IMR-90 (cell line): ENCODE measurements around the gene TREML2. TPM values are rescaled to one million over a fixed set of nuclear protein-coding genes. Genes with fewer than 3 reads are reported as not detected.

ENCODE experiments used
- ATAC-seq: fragments of 200-7000 bp; cut with Tn5 transposase; 2 replicates; pipeline ENCODE4 v1.9.1; 2020; ENCODE audit warnings: low read depth, mild to moderate bottlenecking, moderate library complexity
- BruUV-seq: library from RNA; stranded (reverse); fragments of 400-500 nt; replicated peaks from 2 replicates; lab custom pipeline; 2021; lab: Mats Ljungman, UMichigan
- CTCF ChIA-PET: fragments of 300-600 bp; formaldehyde crosslinking; extraction: SDS; loops from one replicate; lab custom pipeline; 2021; ENCODE audit warnings: antibody characterized with exemption; lab: Yijun Ruan, JAX
- POLR2A ChIA-PET: fragments of 300-600 bp; sonication (Branson Sonifier 250); formaldehyde crosslinking; loops from one replicate; lab custom pipeline; 2022; ENCODE audit warnings: antibody characterized with exemption; ENCODE audit not compliant: unreplicated experiment; lab: Charles Lee
- DNase-seq: peaks from one replicate; pipeline ENCODE4 v3.0.0; 2013
- H2AFZ ChIP-seq: replicated peaks from 2 replicates; pipeline ENCODE3; 2013; ENCODE audit warnings: low read length, mild to moderate bottlenecking; ENCODE audit not compliant: poor library complexity
- H2AK5ac ChIP-seq: 2 replicates; pipeline ENCODE4 v1.6.1; 2013; ENCODE audit warnings: low read depth, low read length, inconsistent platforms
- H2AK9ac ChIP-seq: replicated peaks from 2 replicates; pipeline ENCODE3; 2013; ENCODE audit warnings: mild to moderate bottlenecking, low read depth, low read length, moderate library complexity; ENCODE audit not compliant: poor library complexity
- H2BK120ac ChIP-seq: 2 replicates; pipeline ENCODE4 v1.6.1; 2013; ENCODE audit warnings: low read depth, low read length, inconsistent platforms
- H2BK15ac ChIP-seq: 3 replicates; pipeline ENCODE4 v1.6.1; 2013; ENCODE audit warnings: low read depth, low read length, inconsistent platforms
- H2BK20ac ChIP-seq: 2 replicates; pipeline ENCODE4 v1.6.1; 2013; ENCODE audit warnings: low read depth, mild to moderate bottlenecking, inconsistent platforms, low read length, moderate library complexity
- H2BK5ac ChIP-seq: 2 replicates; pipeline ENCODE4 v1.6.1; 2013; ENCODE audit warnings: mild to moderate bottlenecking, low read depth, low read length, inconsistent platforms; ENCODE audit not compliant: poor library complexity, severe bottlenecking
- H3K14ac ChIP-seq: replicated peaks from 2 replicates; pipeline ENCODE4 v1.6.1; 2013; ENCODE audit warnings: low read depth, low read length, inconsistent platforms
- H3K18ac ChIP-seq: 2 replicates; pipeline ENCODE4 v1.6.1; 2013; ENCODE audit warnings: low read depth, low read length, control low read depth
- H3K23ac ChIP-seq: 2 replicates; pipeline ENCODE4 v1.6.1; 2013; ENCODE audit warnings: low read depth, low read length, inconsistent platforms
- H3K27ac ChIP-seq: 2 replicates; pipeline ENCODE4 v1.5.1; 2013; ENCODE audit warnings: mild to moderate bottlenecking, control low read depth, low read length; ENCODE audit not compliant: insufficient read depth
- H3K27me3 ChIP-seq: 2 replicates; pipeline ENCODE4 v1.6.1; 2013; ENCODE audit warnings: low read length; ENCODE audit not compliant: control insufficient read depth, insufficient read depth
- H3K36me3 ChIP-seq: 2 replicates; pipeline ENCODE4 v1.6.1; 2013; ENCODE audit warnings: low read length, mixed read lengths; ENCODE audit not compliant: control insufficient read depth, insufficient read depth
- H3K4ac ChIP-seq: 2 replicates; pipeline ENCODE4 v1.6.1; 2013; ENCODE audit warnings: low read depth, low read length, inconsistent platforms
- H3K4me1 ChIP-seq: 2 replicates; pipeline ENCODE4 v1.6.1; 2013; ENCODE audit warnings: low read length, mixed read lengths; ENCODE audit not compliant: control insufficient read depth, insufficient read depth
- H3K4me2 ChIP-seq: 2 replicates; pipeline ENCODE4 v1.6.1; 2013; ENCODE audit warnings: low read depth, mild to moderate bottlenecking, control low read depth, low read length, moderate library complexity
- H3K4me3 ChIP-seq: 2 replicates; pipeline ENCODE4 v1.5.1; 2013; ENCODE audit warnings: low read depth, mild to moderate bottlenecking, control low read depth, low read length, moderate library complexity; ENCODE audit not compliant: insufficient read depth
- H3K56ac ChIP-seq: 2 replicates; pipeline ENCODE4 v1.6.1; 2013; ENCODE audit warnings: low read length, inconsistent platforms; ENCODE audit not compliant: insufficient read depth; ENCODE audit errors: extremely low read depth
- H3K79me1 ChIP-seq, 2 experiments: 2 replicates each; pipeline ENCODE4 v1.6.1; 2013; ENCODE audit warnings: low read length in 2 of 2, inconsistent platforms in 1 of 2, low read depth in 1 of 2
- H3K9ac ChIP-seq: 2 replicates; pipeline ENCODE4 v1.6.1; 2013; ENCODE audit warnings: low read depth, low read length, control low read depth
- H3K9me1 ChIP-seq: 2 replicates; pipeline ENCODE4 v1.6.1; 2013; ENCODE audit warnings: low read length, inconsistent platforms; ENCODE audit not compliant: insufficient read depth
- H3K9me3 ChIP-seq: 2 replicates; pipeline ENCODE4 v1.6.1; 2013; ENCODE audit warnings: low read length; ENCODE audit not compliant: control insufficient read depth, insufficient read depth
- H4K20me1 ChIP-seq: 2 replicates; pipeline ENCODE4 v1.6.1; 2013; ENCODE audit warnings: low read length, inconsistent platforms; ENCODE audit not compliant: insufficient read depth
- H4K5ac ChIP-seq: 2 replicates; pipeline ENCODE4 v1.6.1; 2013; ENCODE audit warnings: mild to moderate bottlenecking, low read depth, low read length, control low read depth
- H4K8ac ChIP-seq, 2 experiments: 2 replicates each; pipeline ENCODE4 v1.6.1; 2013; ENCODE audit warnings: low read depth in 2 of 2, low read length in 2 of 2, control low read depth in 1 of 2, inconsistent platforms in 1 of 2
- H4K91ac ChIP-seq: 2 replicates; pipeline ENCODE4 v1.6.1; 2013; ENCODE audit warnings: low read depth, low read length, inconsistent platforms; ENCODE audit not compliant: insufficient read depth
- CEBPB ChIP-seq: IDR thresholded peaks from 2 replicates; pipeline ENCODE4 v1.6.1; 2012; ENCODE audit warnings: low read depth, low read length, improper control_type of control experiment
- CHD1 ChIP-seq: IDR thresholded peaks from 2 replicates; pipeline ENCODE4 v1.6.1; 2012; ENCODE audit warnings: low read depth, low read length, improper control_type of control experiment
- FOS ChIP-seq: fragments of 150-350 bp; IDR thresholded peaks from 2 replicates; pipeline ENCODE4 v1.6.1; 2016; ENCODE audit warnings: low read depth, low read length
- MAZ ChIP-seq: IDR thresholded peaks from 2 replicates; pipeline ENCODE4 v1.6.1; 2012; ENCODE audit warnings: low read depth, mild to moderate bottlenecking, low read length, improper control_type of control experiment, moderate library complexity, borderline replicate concordance
- MXI1 ChIP-seq: IDR thresholded peaks from 2 replicates; pipeline ENCODE4 v1.6.1; 2012; ENCODE audit warnings: low read depth, mild to moderate bottlenecking, low read length, moderate library complexity, borderline replicate concordance
- NFE2L2 ChIP-seq: fragments of 150-350 bp; IDR thresholded peaks from 2 replicates; pipeline ENCODE4 v1.6.1; 2016; ENCODE audit warnings: low read depth, mild to moderate bottlenecking, low read length
- POLR2A ChIP-seq: IDR thresholded peaks from 2 replicates; pipeline ENCODE4 v1.6.1; 2012; ENCODE audit warnings: mild to moderate bottlenecking, low read depth, low read length
- RCOR1 ChIP-seq: IDR thresholded peaks from 2 replicates; pipeline ENCODE4 v1.6.1; 2012; ENCODE audit warnings: mild to moderate bottlenecking, low read length, improper control_type of control experiment; ENCODE audit not compliant: insufficient replicate concordance
- RFX5 ChIP-seq: IDR thresholded peaks from 2 replicates; pipeline ENCODE4 v1.8.0; 2012; ENCODE audit warnings: low read depth, mild to moderate bottlenecking, low read length, moderate library complexity
- SMC3 ChIP-seq: fragments of 150-350 bp; IDR thresholded peaks from 2 replicates; pipeline ENCODE4 v1.6.1; 2016; ENCODE audit warnings: low read depth, mild to moderate bottlenecking, antibody characterized with exemption, low read length, moderate library complexity
- WGBS, 2 experiments: methylation state at CpG; one replicate each; pipeline versions ENCODE4 v1.1.5 to v1.1.7; 2013; ENCODE audit warnings: missing lambda C conversion rate in 2 of 2; ENCODE audit not compliant: insufficient read length in 1 of 2; ENCODE audit errors: extremely low coverage in 2 of 2; 5-methylcytosine and 5-hydroxymethylcytosine counted together
- dilution Hi-C: fragments of 300-500 bp; cut with HindIII; formaldehyde crosslinking; loops from one replicate; pipeline ENCODE4 v1.14.3; 2018; ENCODE audit warnings: low sequenced_read_pairs; ENCODE audit not compliant: unreplicated experiment
- in situ Hi-C: fragments of 300-500 bp; cut with MboI; formaldehyde crosslinking; loops from 3 replicates; pipeline ENCODE4 v1.14.3; 2019; ENCODE audit warnings: low sequenced_read_pairs, inconsistent platforms, mixed read lengths
- intact Hi-C: fragments of 100-400 bp; cut with micrococcal nuclease; formaldehyde crosslinking; loops from 2 replicates; pipeline ENCODE4 v1.10.0; 2022
- polyA plus RNA-seq, 3 experiments: library from polyadenylated mRNA; depleted of rRNA; stranded (reverse); fragments of >200 nt; gene quantifications; 2 replicates each; pipeline ENCODE4 v1.2.3, GENCODE V29; 2012; ENCODE audit warnings: low replicate concordance in 1 of 3
- total RNA-seq: library from RNA; depleted of rRNA; stranded (reverse); fragments of >200 nt; gene quantifications from 2 replicates; pipeline ENCODE4 v1.2.3, GENCODE V29; 2012
- TF ChIP-seq, protein P1 (sequence below): fragments of 150-350 bp; IDR thresholded peaks from 2 replicates; pipeline ENCODE4 v1.6.1; 2016; ENCODE audit warnings: low read depth, mild to moderate bottlenecking, low read length, moderate library complexity, borderline replicate concordance

TREML2 gene
- total and polyA plus RNA-seq, 2 of the 4 experiments (the other 2 are of a cell fraction) = not detected

DNA sequence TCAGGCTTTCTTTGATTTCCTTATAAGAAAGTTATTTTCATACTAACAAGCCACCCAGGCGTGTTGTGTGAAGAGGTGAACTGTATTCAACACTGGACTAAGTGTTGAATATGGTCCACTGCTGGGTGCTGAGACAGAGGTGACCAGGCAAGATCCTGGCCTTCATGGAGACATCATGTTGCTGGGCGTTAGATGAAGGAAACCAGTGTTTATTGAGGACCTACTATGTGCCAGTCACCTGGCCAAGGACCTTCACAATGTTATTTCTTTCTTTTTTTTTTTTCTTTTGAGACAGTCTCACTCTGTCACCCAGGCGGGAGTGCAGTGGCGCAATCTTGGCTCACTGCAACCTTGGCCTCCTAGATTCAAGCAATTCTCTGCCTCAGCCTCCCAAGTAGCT lies 44.9 kb downstream of the TREML2 start:
- intact Hi-C loops (no loop called here), in situ Hi-C loops (no loop called here), dilution Hi-C loops (no loop called here)
- no peak for ATAC-seq
- H2BK15ac ChIP-seq = no peak overlapping the region
- H3K4me3 ChIP-seq = no peak overlapping the region
- no peak overlapping the region for H2AK5ac ChIP-seq
- no peak overlapping the region for H3K27ac ChIP-seq
- no peak overlapping the region for H3K56ac ChIP-seq
- no TSS peak for BruUV-seq
- POLR2A ChIA-PET = no interaction called here
- CTCF ChIA-PET = interaction anchor here (0.6 kb wide), 1 partner anchor 223 kb away, joined by 3 read pairs; no protein-coding TSS in a partner anchor
- no peak overlapping the region for H2BK120ac ChIP-seq
- H4K5ac ChIP-seq = no peak overlapping the region
- no peak overlapping the region for H4K91ac ChIP-seq
- TF ChIP-seq NFE2L2 = no peak
- TF ChIP-seq CHD1 = no peak
- TF ChIP-seq FOS = no peak
- no peak for TF ChIP-seq RFX5
- TF ChIP-seq, protein P1, sequence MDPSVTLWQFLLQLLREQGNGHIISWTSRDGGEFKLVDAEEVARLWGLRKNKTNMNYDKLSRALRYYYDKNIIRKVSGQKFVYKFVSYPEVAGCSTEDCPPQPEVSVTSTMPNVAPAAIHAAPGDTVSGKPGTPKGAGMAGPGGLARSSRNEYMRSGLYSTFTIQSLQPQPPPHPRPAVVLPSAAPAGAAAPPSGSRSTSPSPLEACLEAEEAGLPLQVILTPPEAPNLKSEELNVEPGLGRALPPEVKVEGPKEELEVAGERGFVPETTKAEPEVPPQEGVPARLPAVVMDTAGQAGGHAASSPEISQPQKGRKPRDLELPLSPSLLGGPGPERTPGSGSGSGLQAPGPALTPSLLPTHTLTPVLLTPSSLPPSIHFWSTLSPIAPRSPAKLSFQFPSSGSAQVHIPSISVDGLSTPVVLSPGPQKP = no peak
- TF ChIP-seq MXI1 = no peak
- TF ChIP-seq CEBPB = no peak
- no peak for TF ChIP-seq POLR2A
- TF ChIP-seq SMC3 = no peak
- no peak for TF ChIP-seq MAZ
- TF ChIP-seq RCOR1 = no peak
- no peaks in the 10 kb centered on the region for H4K20me1 ChIP-seq
- H3K4me2 ChIP-seq = no peak overlapping the region
- H3K14ac ChIP-seq = no peak overlapping the region
- H2AK9ac ChIP-seq = no peak overlapping the region
- DNase-seq = no peak
- H3K23ac ChIP-seq = no peak overlapping the region
- no peaks in the 10 kb centered on the region for H3K9me3 ChIP-seq
- no CpG with 5 or more reads among the region's 4 CpGs for WGBS, 2 experiments
- H3K9me1 ChIP-seq = no peaks in the 10 kb centered on the region
- no peak overlapping the region for H3K18ac ChIP-seq
- no peak overlapping the region for H4K8ac ChIP-seq
- H3K4me1 ChIP-seq = peaks cover 6% of the 10 kb centered on the region; the same call in 1 of the 2 replicates
- H3K4ac ChIP-seq = no peak overlapping the region
- no peak overlapping the region for H2AFZ ChIP-seq
- H3K36me3 ChIP-seq = no peaks in the 10 kb centered on the region
- H3K9ac ChIP-seq = no peak overlapping the region
- no peak overlapping the region for H2BK20ac ChIP-seq
- H3K27me3 ChIP-seq = no peaks in the 10 kb centered on the region; the same call in 1 of the 2 replicates
- no peak overlapping the region for H2BK5ac ChIP-seq
- H3K79me1 ChIP-seq = no peaks in the 10 kb centered on the region
